Loucy (cell line): Measurements from ENCODE around the gene FRMD4A.

Source experiments
- H2AFZ ChIP-seq: fragments of 200-600 bp; sonication (generic); 2 replicates; pipeline ENCODE4 v1.6.0; 2016; ENCODE audit warnings: antibody characterized with exemption, mild to moderate bottlenecking, low read length, moderate library complexity
- H3F3A ChIP-seq: fragments of 200-600 bp; 2 replicates; pipeline ENCODE4 v1.6.0; 2016; ENCODE audit warnings: antibody characterized with exemption, low read depth, mild to moderate bottlenecking
- H3K27me3 ChIP-seq: fragments of 200-600 bp; sonication (generic); 2 replicates; pipeline ENCODE4 v1.6.1; 2014; ENCODE audit warnings: low read length, mild to moderate bottlenecking; ENCODE audit not compliant: insufficient read depth, poor library complexity, severe bottlenecking
- H3K36me3 ChIP-seq: fragments of 200-600 bp; sonication (generic); 2 replicates; pipeline ENCODE4 v1.6.1; 2016; ENCODE audit warnings: low read length; ENCODE audit not compliant: insufficient read depth
- H3K4me1 ChIP-seq: fragments of 200-600 bp; sonication (generic); 2 replicates; pipeline ENCODE4 v1.5.1; 2014; ENCODE audit warnings: low read length, mild to moderate bottlenecking; ENCODE audit not compliant: insufficient read depth, poor library complexity, severe bottlenecking
- H3K4me2 ChIP-seq: fragments of 200-600 bp; sonication (generic); 2 replicates; pipeline ENCODE4 v1.6.0; 2014; ENCODE audit warnings: antibody characterized with exemption, low read length, low read depth, mild to moderate bottlenecking; ENCODE audit not compliant: poor library complexity, severe bottlenecking
- H3K4me3 ChIP-seq: fragments of 200-600 bp; sonication (generic); 2 replicates; pipeline ENCODE4 v1.5.1; 2014; ENCODE audit warnings: low read length, mild to moderate bottlenecking, mixed read lengths; ENCODE audit not compliant: poor library complexity, severe bottlenecking
- H3K79me2 ChIP-seq: fragments of 200-600 bp; sonication (generic); 2 replicates; pipeline ENCODE4 v1.6.1; 2014; ENCODE audit warnings: low read length; ENCODE audit not compliant: insufficient read depth
- H3K9ac ChIP-seq: fragments of 200-600 bp; sonication (generic); 2 replicates; pipeline ENCODE4 v1.6.0; 2014; ENCODE audit warnings: mild to moderate bottlenecking, low read depth, low read length, moderate library complexity; ENCODE audit not compliant: poor library complexity, severe bottlenecking
- H3K9me2 ChIP-seq: fragments of 200-600 bp; sonication (generic); replicated peaks from 2 replicates; pipeline ENCODE4 v1.6.1; 2016; ENCODE audit warnings: low read depth, low read length, mixed read lengths
- H3K9me3 ChIP-seq: fragments of 200-600 bp; sonication (generic); 2 replicates; pipeline ENCODE4 v1.6.1; 2014; ENCODE audit warnings: mild to moderate bottlenecking, antibody characterized with exemption, low read length, low read depth; ENCODE audit not compliant: insufficient read depth
- H4K20me1 ChIP-seq: fragments of 200-600 bp; sonication (generic); 2 replicates; pipeline ENCODE4 v1.6.0; 2014; ENCODE audit warnings: antibody characterized with exemption, low read length, mild to moderate bottlenecking; ENCODE audit not compliant: insufficient read depth, poor library complexity, severe bottlenecking
- EZH2phosphoT487 ChIP-seq: fragments of 200-600 bp; IDR thresholded peaks from 2 replicates; pipeline ENCODE4 v1.6.1; 2018; ENCODE audit warnings: antibody characterized with exemption, mild to moderate bottlenecking, moderate library complexity, borderline replicate concordance
- TF ChIP-seq, protein P1 (sequence below): fragments of 200-600 bp; sonication (generic); conservative IDR thresholded peaks from 2 replicates; pipeline ENCODE4 v1.5.1; 2014; ENCODE audit warnings: mild to moderate bottlenecking, antibody characterized with exemption, low read length

Gene FRMD4A

DNA sequence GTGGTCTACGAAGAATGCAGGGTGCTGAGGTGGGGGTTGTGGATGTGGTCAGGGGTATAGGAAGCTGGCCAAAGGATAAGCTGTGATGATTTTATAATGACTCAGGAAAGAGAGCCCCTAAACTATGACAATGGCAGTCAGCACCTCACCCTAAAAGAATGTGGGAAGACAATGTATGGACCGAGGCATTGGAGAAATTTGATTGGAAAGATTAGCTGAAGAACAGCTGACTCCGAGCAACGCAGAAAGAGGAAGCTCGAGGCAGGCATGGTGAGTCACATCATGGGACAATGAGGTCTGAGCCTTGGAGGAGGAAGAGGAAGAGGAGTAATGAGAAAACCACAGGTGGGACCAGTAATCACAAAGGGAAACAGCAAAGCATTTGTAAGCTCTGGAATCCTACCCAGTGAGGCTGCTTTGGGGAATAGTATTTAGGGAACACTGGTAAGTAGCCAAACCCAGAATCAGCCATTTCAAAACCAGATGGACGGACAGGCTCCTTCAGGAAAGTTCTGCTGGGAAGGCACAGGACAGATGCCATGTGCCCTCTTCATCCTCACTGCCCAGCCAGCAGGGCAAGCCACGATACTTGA, 448.5 kb downstream of the FRMD4A start:
- Histone ChIP-seq H3K4me1 (no peaks in the 10 kb centered on the region), H3F3A (no peaks in the 10 kb centered on the region), H3K36me3 (no peaks in the 10 kb centered on the region), H3K9me2 (no peaks in the 10 kb centered on the region), H4K20me1 (no peaks in the 10 kb centered on the region), H3K4me3 (no peak overlapping the region), H3K4me2 (no peak overlapping the region), H3K27me3 (no peaks in the 10 kb centered on the region), H3K9me3 (no peaks in the 10 kb centered on the region), H3K9ac (no peak overlapping the region), H3K79me2 (no peaks in the 10 kb centered on the region), H2AFZ (no peak overlapping the region)
- TF ChIP-seq, protein P1, sequence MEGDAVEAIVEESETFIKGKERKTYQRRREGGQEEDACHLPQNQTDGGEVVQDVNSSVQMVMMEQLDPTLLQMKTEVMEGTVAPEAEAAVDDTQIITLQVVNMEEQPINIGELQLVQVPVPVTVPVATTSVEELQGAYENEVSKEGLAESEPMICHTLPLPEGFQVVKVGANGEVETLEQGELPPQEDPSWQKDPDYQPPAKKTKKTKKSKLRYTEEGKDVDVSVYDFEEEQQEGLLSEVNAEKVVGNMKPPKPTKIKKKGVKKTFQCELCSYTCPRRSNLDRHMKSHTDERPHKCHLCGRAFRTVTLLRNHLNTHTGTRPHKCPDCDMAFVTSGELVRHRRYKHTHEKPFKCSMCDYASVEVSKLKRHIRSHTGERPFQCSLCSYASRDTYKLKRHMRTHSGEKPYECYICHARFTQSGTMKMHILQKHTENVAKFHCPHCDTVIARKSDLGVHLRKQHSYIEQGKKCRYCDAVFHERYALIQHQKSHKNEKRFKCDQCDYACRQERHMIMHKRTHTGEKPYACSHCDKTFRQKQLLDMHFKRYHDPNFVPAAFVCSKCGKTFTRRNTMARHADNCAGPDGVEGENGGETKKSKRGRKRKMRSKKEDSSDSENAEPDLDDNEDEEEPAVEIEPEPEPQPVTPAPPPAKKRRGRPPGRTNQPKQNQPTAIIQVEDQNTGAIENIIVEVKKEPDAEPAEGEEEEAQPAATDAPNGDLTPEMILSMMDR: no peak
- TF ChIP-seq EZH2phosphoT487: no peak

DNA sequence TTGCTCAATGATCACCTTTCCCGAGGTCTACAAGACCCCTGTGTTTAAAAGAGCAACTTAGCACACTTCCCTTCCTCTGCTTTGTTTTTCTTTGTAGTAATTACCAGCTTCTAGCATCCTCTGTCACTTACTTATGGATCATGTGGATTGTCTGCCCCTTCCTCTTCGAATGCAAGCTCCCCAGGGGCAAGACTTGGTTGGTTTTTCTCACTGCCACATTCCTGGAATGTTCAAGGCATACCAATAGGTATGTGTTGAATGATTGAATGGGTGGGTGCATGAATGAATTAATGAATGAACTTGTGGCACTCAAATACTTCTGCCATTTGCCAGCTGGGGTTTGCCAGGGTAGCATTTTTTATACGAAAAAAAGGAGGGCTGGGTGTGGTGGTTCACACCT, 450.0 kb downstream of the FRMD4A start:
- Histone ChIP-seq H3K4me2 (no peak overlapping the region), H3K9me3 (no peaks in the 10 kb centered on the region), H3F3A (no peaks in the 10 kb centered on the region), H3K4me1 (no peaks in the 10 kb centered on the region), H4K20me1 (no peaks in the 10 kb centered on the region), H3K9ac (no peak overlapping the region), H3K79me2 (no peaks in the 10 kb centered on the region), H3K27me3 (no peaks in the 10 kb centered on the region), H2AFZ (no peak overlapping the region), H3K4me3 (no peak overlapping the region), H3K36me3 (no peaks in the 10 kb centered on the region), H3K9me2 (no peaks in the 10 kb centered on the region)
- TF ChIP-seq, protein P1: no peak
- TF ChIP-seq EZH2phosphoT487: no peak

DNA sequence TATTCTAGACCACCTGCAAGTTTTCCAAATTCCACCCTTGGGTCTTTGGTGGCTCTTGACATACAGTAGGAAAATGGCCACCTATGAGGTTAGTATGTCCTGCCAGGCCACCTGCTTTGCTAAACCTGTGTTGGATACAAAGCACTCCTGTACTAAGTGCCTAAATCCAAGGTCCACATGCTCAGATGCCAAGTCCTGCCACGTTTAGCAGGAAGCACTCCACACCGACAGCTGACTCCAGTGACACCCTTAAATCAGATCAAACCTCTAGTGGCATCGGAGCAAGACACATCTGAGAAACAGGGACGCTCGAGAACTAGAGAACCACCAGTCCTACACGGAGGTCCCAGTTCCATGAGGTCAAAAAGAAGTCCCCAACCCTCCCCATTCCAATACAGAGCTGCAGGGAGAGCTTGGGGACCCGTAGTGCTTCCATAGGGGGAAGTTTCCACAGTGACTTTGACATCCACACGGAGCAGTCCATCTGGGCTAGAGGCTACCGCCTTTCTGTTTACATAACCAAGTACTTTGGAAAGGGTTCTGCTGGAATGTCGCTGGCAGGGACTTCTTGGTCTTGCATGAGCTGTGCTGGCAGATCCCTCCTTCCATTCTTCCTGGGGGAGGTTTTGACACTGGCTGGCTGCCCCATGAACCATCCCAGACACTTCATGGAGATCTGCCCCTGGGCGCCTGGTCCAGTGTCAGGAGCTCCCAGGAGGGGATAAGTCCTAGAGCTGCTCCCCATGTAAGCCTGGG, 453.4 kb downstream of the FRMD4A start:
- no peak overlapping the region for H2AFZ ChIP-seq
- no peaks in the 10 kb centered on the region for H3K27me3 ChIP-seq
- no peak overlapping the region for H3K9ac ChIP-seq
- no peaks in the 10 kb centered on the region for H3K9me2 ChIP-seq
- no peak for TF ChIP-seq EZH2phosphoT487
- TF ChIP-seq, protein P1: no peak
- no peaks in the 10 kb centered on the region for H3K9me3 ChIP-seq
- H3F3A ChIP-seq: no peaks in the 10 kb centered on the region
- H4K20me1 ChIP-seq: no peaks in the 10 kb centered on the region
- no peak overlapping the region for H3K4me2 ChIP-seq
- no peaks in the 10 kb centered on the region for H3K36me3 ChIP-seq
- H3K4me1 ChIP-seq: no peaks in the 10 kb centered on the region
- no peak overlapping the region for H3K4me3 ChIP-seq
- H3K79me2 ChIP-seq: no peaks in the 10 kb centered on the region
